Ishikawa (cell line): ENCODE measurements around the gene ACSF3.

Experiments used
- CEBPB ChIP-seq: IDR thresholded peaks from 2 replicates; pipeline ENCODE4 v1.6.1; 2012
- CREB1 ChIP-seq: IDR thresholded peaks from 2 replicates; pipeline ENCODE4 v1.6.1; 2012; ENCODE audit warnings: low read depth
- EGR1 ChIP-seq: IDR thresholded peaks from 2 replicates; pipeline ENCODE4 v1.6.1; 2012
- EP300 ChIP-seq: IDR thresholded peaks from 2 replicates; pipeline ENCODE4 v1.6.1; 2012; ENCODE audit warnings: borderline replicate concordance
- FOXM1 ChIP-seq: IDR thresholded peaks from 2 replicates; pipeline ENCODE4 v1.6.1; 2012; ENCODE audit warnings: low read depth, borderline replicate concordance
- NFIC ChIP-seq: IDR thresholded peaks from 2 replicates; pipeline ENCODE4 v1.6.1; 2012
- RAD21 ChIP-seq: IDR thresholded peaks from 2 replicates; pipeline ENCODE4 v1.6.1; 2012; ENCODE audit warnings: low read depth
- TAF1 ChIP-seq: IDR thresholded peaks from 2 replicates; pipeline ENCODE4 v1.6.1; 2012; ENCODE audit warnings: low read depth, mild to moderate bottlenecking
- TCF12 ChIP-seq: IDR thresholded peaks from 2 replicates; pipeline ENCODE4 v1.6.1; 2012; ENCODE audit warnings: low read depth
- TEAD4 ChIP-seq: IDR thresholded peaks from 2 replicates; pipeline ENCODE4 v1.6.1; 2012
- YY1 ChIP-seq: IDR thresholded peaks from 2 replicates; pipeline ENCODE4 v1.6.1; 2012; ENCODE audit warnings: low read depth
- ZBTB7A ChIP-seq: IDR thresholded peaks from 2 replicates; pipeline ENCODE4 v1.6.1; 2012; ENCODE audit warnings: low read depth
- TF ChIP-seq, protein P1 (sequence below): IDR thresholded peaks from 2 replicates; pipeline ENCODE4 v1.6.1; 2012; ENCODE audit warnings: low read depth, mild to moderate bottlenecking
- TF ChIP-seq, protein P2 (sequence below): IDR thresholded peaks from 2 replicates; pipeline ENCODE4 v1.6.1; 2012
- TF ChIP-seq, protein P3 (sequence below): IDR thresholded peaks from 2 replicates; pipeline ENCODE4 v1.6.1; 2012

The ACSF3 gene

DNA sequence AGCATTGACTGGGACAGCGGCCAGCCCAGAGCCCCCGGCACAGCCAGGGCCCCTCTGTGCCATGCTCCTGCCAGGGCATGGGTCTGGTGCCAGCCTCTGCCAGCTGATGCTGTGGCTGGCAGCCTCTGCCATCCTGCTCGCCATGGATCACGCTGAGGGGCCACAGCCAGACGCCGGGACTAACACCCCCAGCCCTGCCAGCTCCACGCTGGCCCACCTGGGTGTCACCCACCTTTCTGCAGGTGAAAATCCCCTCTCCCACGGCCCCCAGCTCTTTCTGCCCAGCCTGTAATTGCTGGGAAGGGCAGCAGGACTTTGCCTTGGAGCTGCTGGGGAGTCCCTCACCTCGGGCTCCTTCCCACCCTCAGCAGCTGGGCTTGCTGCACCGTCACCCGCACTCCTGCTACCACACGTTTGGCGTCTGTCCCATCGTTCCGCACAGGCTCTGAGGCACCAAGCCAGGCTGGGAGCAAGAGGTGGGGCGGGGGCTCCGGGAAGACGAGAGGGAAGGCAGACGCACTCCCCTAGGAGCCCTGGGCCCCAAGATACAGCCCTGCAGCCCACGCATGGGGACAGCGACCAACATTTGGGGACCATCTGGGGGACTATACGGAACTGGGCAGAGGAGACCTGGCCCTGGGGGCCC, 42.0 kb upstream of the ACSF3 start:
- TF ChIP-seq TAF1 = no peak
- no peak for TF ChIP-seq FOXM1
- TF ChIP-seq EGR1 = no peak
- TF ChIP-seq TEAD4 = no peak
- no peak for TF ChIP-seq RAD21
- TF ChIP-seq, protein P1, sequence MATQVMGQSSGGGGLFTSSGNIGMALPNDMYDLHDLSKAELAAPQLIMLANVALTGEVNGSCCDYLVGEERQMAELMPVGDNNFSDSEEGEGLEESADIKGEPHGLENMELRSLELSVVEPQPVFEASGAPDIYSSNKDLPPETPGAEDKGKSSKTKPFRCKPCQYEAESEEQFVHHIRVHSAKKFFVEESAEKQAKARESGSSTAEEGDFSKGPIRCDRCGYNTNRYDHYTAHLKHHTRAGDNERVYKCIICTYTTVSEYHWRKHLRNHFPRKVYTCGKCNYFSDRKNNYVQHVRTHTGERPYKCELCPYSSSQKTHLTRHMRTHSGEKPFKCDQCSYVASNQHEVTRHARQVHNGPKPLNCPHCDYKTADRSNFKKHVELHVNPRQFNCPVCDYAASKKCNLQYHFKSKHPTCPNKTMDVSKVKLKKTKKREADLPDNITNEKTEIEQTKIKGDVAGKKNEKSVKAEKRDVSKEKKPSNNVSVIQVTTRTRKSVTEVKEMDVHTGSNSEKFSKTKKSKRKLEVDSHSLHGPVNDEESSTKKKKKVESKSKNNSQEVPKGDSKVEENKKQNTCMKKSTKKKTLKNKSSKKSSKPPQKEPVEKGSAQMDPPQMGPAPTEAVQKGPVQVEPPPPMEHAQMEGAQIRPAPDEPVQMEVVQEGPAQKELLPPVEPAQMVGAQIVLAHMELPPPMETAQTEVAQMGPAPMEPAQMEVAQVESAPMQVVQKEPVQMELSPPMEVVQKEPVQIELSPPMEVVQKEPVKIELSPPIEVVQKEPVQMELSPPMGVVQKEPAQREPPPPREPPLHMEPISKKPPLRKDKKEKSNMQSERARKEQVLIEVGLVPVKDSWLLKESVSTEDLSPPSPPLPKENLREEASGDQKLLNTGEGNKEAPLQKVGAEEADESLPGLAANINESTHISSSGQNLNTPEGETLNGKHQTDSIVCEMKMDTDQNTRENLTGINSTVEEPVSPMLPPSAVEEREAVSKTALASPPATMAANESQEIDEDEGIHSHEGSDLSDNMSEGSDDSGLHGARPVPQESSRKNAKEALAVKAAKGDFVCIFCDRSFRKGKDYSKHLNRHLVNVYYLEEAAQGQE = no peak
- no peak for TF ChIP-seq YY1

DNA sequence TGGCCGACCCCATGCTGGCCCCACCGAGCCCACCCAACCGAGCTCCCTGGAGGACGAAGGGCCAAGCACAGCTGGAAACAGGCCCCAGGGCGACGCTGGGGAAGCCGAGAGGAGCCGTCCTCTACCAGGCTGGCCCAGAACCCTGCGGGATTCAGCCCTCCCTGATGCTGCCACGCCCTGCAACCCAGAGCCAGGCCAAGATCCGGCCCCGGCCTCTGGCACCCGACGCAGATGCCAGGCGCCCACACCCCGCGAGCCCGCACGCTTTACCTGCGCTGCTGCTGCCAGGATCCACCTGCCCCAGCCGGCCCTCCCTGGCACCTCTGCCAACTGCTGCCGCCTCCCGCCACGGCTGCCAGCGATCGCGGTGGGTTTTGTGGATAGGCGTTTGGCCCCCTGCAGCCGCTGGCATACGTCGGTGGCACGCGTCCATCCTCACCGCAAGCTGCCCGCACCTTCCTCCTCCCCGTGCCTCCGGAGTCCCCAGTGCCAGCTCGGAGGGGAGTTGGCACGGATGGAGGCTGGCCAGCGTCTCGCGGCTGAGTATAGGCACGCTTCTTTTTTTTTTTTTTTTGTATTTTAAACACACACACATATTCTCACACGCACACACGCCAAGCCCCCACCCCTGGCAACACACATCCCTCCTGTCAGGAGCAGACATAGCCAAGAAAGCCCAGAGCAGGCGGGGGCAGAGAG, 41.3 kb upstream of the ACSF3 start:
- no peak for TF ChIP-seq RAD21
- TF ChIP-seq NFIC = peak; percentile 21; the same call in 1 of the 2 replicates
- TF ChIP-seq, protein P1 = no peak
- no peak; the same call in 1 of the 2 replicates for TF ChIP-seq ZBTB7A
- TF ChIP-seq TEAD4 = no peak

DNA sequence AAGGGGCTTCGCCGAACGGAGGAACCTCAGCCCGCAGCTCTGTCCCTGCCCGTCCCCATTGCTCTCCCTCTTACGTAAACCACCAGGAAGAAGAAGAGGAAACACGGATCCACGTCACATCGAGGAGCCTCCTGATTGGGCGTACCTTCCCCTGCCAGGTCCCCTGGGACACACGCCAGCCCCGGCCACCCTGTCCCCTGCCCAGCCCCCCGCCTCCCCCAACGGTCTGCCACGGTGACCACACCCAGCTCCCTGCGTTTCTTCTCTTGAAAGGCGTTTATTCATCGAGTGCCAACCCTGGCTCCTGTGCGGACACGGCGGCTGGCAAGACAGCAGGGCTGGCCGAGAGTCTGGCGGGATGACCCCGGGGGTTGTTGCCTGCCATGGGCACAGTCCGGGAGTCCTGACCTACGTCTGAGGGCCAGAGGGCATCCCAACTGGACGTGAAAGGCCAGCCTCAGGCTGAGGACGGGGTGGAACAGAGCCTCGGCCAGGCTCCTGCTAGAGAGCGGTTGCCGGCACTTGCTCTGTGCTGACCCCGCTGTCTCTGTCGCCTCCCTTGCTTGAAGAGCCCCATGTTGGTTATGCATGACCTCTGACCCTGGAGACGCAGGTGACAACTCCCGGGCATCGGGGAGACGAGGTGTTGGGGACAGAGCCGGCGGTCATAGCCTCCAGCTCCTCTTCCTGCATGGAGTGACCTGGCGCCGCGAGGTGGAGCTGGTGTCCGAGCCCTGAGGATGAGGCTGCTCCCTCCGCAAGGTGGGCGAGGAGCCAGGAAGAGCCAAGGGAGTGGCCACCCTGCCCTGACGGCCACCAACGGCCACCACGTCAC, 40.5 kb upstream of the ACSF3 start:
- TF ChIP-seq CREB1 (peak; percentile 69), ZBTB7A (no peak)

DNA sequence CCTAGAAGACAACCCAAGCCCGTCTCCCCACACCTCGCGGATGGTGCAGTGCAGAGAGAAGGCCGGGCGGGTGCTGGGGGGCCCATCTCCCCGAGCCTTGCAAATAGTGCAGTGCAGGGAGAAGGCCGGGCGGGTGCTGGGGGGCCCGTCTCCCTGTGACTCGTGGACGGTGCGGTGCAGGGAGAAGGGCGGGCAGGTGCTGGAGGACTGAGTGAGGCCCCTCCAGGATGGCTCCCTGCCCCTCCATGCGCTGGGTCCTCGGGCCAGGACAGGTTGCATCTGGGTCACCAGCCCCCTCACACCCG, 40.0 kb upstream of the ACSF3 start:
- TF ChIP-seq EGR1 = no peak
- no peak for TF ChIP-seq TCF12
- no peak for TF ChIP-seq ZBTB7A
- no peak for TF ChIP-seq CEBPB
- no peak for TF ChIP-seq RAD21
- no peak for TF ChIP-seq YY1
- TF ChIP-seq, protein P2, sequence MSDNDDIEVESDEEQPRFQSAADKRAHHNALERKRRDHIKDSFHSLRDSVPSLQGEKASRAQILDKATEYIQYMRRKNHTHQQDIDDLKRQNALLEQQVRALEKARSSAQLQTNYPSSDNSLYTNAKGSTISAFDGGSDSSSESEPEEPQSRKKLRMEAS = no peak

DNA sequence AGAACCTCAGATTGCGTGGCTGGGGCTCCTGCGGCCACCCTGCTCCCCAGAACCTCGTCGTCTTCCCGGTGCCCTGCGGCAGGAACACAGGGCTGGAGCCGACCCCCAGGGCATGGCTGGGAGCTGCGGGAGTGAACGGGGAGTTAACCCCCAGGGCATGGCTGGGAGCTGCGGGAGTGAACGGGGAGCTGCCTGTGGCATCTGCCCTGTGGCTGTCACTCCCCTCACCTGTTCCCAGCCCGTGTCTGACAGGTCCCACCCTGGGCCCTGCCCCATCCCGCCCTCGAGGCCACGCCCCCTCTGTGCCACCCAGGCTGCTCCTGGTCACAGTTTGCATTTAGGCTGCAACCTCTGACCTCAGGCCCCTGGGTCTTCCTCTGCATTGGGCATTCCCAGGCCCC, 39.4 kb upstream of the ACSF3 start:
- no peak for TF ChIP-seq YY1
- TF ChIP-seq EP300 = no peak
- no peak for TF ChIP-seq TEAD4
- TF ChIP-seq TAF1 = no peak
- no peak for TF ChIP-seq ZBTB7A
- TF ChIP-seq EGR1 = no peak
- TF ChIP-seq CEBPB = no peak
- TF ChIP-seq FOXM1 = no peak
- TF ChIP-seq, protein P3, sequence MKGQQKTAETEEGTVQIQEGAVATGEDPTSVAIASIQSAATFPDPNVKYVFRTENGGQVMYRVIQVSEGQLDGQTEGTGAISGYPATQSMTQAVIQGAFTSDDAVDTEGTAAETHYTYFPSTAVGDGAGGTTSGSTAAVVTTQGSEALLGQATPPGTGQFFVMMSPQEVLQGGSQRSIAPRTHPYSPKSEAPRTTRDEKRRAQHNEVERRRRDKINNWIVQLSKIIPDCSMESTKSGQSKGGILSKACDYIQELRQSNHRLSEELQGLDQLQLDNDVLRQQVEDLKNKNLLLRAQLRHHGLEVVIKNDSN = no peak

DNA sequence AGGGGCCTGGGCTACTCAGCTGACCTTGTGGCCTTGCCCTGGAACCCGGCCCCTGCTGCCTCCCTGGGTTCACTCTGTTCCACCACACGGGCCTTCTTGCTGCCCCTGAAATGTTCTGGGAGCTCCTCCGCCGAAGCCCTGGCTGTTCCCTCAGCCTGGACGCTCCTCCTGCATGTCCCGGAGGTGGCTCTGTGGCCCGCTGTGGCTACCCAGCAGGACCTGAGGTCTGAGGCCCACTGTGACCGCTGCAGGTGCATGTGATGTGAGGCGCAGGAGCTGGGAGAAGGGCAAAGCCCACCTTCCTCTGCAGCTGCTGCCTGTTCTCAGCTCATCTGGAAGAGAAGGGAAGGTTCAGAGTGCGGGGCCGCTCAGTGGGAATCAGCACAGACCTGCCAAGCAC, 38.9 kb upstream of the ACSF3 start:
- TF ChIP-seq RAD21 (no peak), YY1 (no peak), CEBPB (no peak), TAF1 (no peak), EP300 (no peak), CREB1 (no peak), FOXM1 (no peak), ZBTB7A (no peak), EGR1 (no peak), TCF12 (no peak), TEAD4 (no peak), NFIC (no peak)
- TF ChIP-seq, protein P1 = no peak
- TF ChIP-seq, protein P3 = no peak
- TF ChIP-seq, protein P2 = no peak
